Calu3 (cell line): ENCODE results near the gene SHMT2. TPM values are rescaled to one million over a fixed set of nuclear protein-coding genes. Genes with fewer than 3 reads are reported as not detected.

Source experiments
- BruUV-seq: library from RNA; stranded (reverse); fragments of 400-500 nt; replicated peaks from 2 replicates; lab custom pipeline; 2021; lab: Mats Ljungman, UMichigan
- CTCF ChIA-PET: fragments of 300-600 bp; sonication (Branson Sonifier 250); formaldehyde crosslinking; loops from one replicate; lab custom pipeline; 2022; ENCODE audit warnings: antibody characterized with exemption; lab: Charles Lee
- DNase-seq: peaks from one replicate; pipeline ENCODE4 v3.0.0; 2022
- H3K27ac Mint-ChIP-seq: one replicate; pipeline ENCODE4 v1.8.0; 2022; ENCODE audit warnings: mixed read lengths; ENCODE audit not compliant: unreplicated experiment
- H3K27me3 Mint-ChIP-seq: one replicate; pipeline ENCODE4 v1.8.0; 2022; ENCODE audit warnings: mixed read lengths; ENCODE audit not compliant: unreplicated experiment
- H3K36me3 Mint-ChIP-seq: one replicate; pipeline ENCODE4 v1.8.0; 2022; ENCODE audit warnings: mild to moderate bottlenecking, moderate library complexity, mixed read lengths; ENCODE audit not compliant: insufficient read depth, unreplicated experiment
- H3K4me1 Mint-ChIP-seq: one replicate; pipeline ENCODE4 v1.8.0; 2022; ENCODE audit warnings: mild to moderate bottlenecking, low read depth, mixed read lengths; ENCODE audit not compliant: unreplicated experiment
- H3K4me3 Mint-ChIP-seq: one replicate; pipeline ENCODE4 v1.8.0; 2022; ENCODE audit warnings: mild to moderate bottlenecking, low read depth, moderate library complexity, mixed read lengths; ENCODE audit not compliant: unreplicated experiment
- H3K9me3 Mint-ChIP-seq: one replicate; pipeline ENCODE4 v1.8.0; 2022; ENCODE audit warnings: low read depth, mixed read lengths; ENCODE audit not compliant: unreplicated experiment
- intact Hi-C: fragments of 100-400 bp; cut with micrococcal nuclease; formaldehyde crosslinking; loops from one replicate; pipeline ENCODE4 v1.10.0; 2022; ENCODE audit not compliant: unreplicated experiment
- total RNA-seq: library from RNA; stranded (reverse); gene quantifications from 2 replicates; pipeline ENCODE4 v1.2.3, GENCODE V29; 2022
- TF ChIP-seq, protein P1 (sequence below): fragments of 200-600 bp; IDR thresholded peaks from one replicate; pipeline ENCODE4 v1.8.0; 2022; ENCODE audit warnings: antibody characterized with exemption; ENCODE audit not compliant: unreplicated experiment

The SHMT2 gene
- total RNA-seq, 1 experiment from 2014 or later: 243 TPM

DNA sequence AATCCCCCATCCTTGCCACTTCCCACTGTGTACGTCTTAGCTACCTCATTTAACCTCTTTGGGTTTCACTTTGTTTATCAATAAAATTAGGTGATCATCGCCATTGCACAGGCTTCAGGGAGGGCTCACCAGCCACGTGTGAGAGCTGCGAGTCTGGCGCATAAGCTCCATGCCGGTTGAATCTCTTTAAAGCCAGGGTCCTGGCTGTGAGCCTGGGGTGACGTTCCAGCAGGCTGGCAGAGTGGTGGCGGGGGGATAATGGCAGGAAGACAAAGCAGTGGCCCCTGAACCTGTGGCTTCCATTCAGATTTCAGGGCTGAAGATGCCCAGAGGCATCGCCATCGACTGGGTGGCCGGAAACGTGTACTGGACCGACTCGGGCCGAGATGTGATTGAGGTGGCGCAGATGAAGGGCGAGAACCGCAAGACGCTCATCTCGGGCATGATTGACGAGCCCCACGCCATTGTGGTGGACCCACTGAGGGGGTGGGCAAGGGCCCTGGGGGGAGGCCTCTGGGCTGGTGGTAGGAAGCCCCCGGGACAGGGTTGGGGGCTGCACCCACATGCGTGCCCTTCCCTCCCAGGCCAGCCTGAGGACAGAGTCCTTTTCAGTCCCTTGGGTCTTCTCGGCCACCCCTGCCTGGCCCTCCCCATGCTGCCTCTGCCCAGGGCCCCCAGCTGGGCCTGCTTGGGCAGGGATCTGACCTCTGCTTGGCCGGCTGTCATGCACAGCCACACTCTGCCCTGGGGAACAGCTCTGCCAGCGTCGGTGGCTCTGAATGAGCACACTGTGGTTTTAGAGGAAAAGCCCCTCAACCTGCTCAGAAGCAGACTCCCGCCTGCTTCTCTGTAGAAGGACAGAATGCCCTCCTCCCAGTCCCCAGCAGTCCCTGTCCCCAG is 21.5 kb upstream of the SHMT2 start:
- Mint-ChIP-seq H3K9me3 (no peaks in the 10 kb centered on the region), H3K36me3 (no peaks in the 10 kb centered on the region), H3K4me1 (no peaks in the 10 kb centered on the region), H3K27me3 (no peaks in the 10 kb centered on the region), H3K4me3 (no peak overlapping the region), H3K27ac (no peak overlapping the region)
- CTCF ChIA-PET: no interaction called here
- intact Hi-C loops: no loop called here
- BruUV-seq: no TSS peak
- no peak for DNase-seq
- TF ChIP-seq, protein P1, sequence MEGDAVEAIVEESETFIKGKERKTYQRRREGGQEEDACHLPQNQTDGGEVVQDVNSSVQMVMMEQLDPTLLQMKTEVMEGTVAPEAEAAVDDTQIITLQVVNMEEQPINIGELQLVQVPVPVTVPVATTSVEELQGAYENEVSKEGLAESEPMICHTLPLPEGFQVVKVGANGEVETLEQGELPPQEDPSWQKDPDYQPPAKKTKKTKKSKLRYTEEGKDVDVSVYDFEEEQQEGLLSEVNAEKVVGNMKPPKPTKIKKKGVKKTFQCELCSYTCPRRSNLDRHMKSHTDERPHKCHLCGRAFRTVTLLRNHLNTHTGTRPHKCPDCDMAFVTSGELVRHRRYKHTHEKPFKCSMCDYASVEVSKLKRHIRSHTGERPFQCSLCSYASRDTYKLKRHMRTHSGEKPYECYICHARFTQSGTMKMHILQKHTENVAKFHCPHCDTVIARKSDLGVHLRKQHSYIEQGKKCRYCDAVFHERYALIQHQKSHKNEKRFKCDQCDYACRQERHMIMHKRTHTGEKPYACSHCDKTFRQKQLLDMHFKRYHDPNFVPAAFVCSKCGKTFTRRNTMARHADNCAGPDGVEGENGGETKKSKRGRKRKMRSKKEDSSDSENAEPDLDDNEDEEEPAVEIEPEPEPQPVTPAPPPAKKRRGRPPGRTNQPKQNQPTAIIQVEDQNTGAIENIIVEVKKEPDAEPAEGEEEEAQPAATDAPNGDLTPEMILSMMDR: no peak

DNA sequence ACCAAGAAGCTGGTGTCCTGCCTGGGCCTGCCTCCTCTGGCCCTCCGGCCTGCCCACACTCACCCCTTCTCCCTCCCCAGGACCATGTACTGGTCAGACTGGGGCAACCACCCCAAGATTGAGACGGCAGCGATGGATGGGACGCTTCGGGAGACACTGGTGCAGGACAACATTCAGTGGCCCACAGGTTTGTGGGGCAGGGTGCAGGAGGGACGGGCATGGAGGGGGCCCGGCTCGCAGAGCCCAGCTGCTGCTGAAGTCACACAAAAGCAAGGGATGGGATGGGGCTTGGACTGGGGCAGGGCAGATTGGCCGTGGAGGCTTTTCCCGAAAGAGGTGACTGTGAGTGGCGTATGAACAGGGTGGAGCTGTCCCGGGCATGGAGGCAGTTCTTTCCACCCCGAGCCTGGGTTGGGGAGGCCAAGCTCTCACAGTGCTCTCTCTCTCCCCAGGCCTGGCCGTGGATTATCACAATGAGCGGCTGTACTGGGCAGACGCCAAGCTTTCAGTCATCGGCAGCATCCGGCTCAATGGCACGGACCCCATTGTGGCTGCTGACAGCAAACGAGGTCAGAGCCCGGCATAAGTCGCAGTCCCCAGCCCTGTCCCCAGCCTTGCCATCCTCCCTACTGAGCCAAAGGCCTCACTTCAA is 20.8 kb upstream of the SHMT2 start:
- TF ChIP-seq, protein P1: no peak
- DNase-seq: no peak
- Mint-ChIP-seq H3K4me1 (peaks cover 7% of the 10 kb centered on the region), H3K27me3 (no peaks in the 10 kb centered on the region), H3K36me3 (no peaks in the 10 kb centered on the region), H3K27ac (no peak overlapping the region), H3K9me3 (no peaks in the 10 kb centered on the region), H3K4me3 (no peak overlapping the region)
- BruUV-seq: no TSS peak
- intact Hi-C loops: no loop called here
- CTCF ChIA-PET: no interaction called here

DNA sequence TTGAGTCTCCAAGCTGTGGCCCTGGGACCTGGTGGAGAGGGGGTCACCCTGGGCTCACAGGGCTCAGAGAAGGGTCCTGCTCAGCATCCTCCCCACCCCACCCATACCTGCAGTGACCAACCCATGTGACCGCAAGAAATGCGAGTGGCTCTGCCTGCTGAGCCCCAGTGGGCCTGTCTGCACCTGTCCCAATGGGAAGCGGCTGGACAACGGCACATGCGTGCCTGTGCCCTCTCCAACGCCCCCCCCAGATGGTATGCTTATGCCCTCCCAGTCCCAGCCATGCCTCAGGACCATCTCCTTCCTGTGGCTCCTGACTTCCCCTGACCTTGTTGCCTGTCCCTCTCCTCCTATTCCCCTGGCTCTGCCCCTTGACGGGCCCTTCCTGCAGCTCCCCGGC is 19.6 kb upstream of the SHMT2 start:
- no peak for DNase-seq
- BruUV-seq: no TSS peak
- CTCF ChIA-PET: no interaction called here
- TF ChIP-seq, protein P1: no peak
- H3K9me3 Mint-ChIP-seq: no peaks in the 10 kb centered on the region
- H3K4me1 Mint-ChIP-seq: peaks cover 19% of the 10 kb centered on the region
- H3K36me3 Mint-ChIP-seq: no peaks in the 10 kb centered on the region
- intact Hi-C loops: loop anchor here (5.0 kb wide), 1 partner anchor 247 kb away; the partner anchor contains the start of genes GLI1 and INHBE
- H3K27ac Mint-ChIP-seq: no peak overlapping the region
- H3K27me3 Mint-ChIP-seq: peaks cover 9% of the 10 kb centered on the region
- H3K4me3 Mint-ChIP-seq: no peak overlapping the region

DNA sequence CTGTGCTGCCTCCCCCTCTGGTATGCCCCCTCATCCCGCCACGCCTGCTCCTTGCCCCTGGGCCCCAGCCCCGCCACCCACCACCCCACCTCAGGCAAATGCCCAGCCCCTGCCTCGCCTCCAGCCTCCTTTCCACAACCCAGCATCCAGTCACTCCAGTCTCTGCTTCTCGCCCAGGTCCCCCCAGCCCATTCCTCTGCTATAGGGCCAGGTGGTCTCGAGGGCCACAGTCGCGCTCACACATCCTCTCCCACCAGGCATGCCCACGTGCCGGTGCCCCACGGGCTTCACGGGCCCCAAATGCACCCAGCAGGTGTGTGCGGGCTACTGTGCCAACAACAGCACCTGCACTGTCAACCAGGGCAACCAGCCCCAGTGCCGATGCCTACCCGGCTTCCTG is 19.1 kb upstream of the SHMT2 start:
- CTCF ChIA-PET: no interaction called here
- H3K36me3 Mint-ChIP-seq: no peaks in the 10 kb centered on the region
- peaks cover 24% of the 10 kb centered on the region for H3K4me1 Mint-ChIP-seq
- peaks cover 14% of the 10 kb centered on the region for H3K27me3 Mint-ChIP-seq
- no peak for DNase-seq
- no TSS peak for BruUV-seq
- H3K9me3 Mint-ChIP-seq: no peaks in the 10 kb centered on the region
- intact Hi-C loops: loop anchor here (5.0 kb wide), 1 partner anchor 247 kb away; the partner anchor contains the start of genes GLI1 and INHBE
- TF ChIP-seq, protein P1: no peak
- no peak overlapping the region for H3K27ac Mint-ChIP-seq
- H3K4me3 Mint-ChIP-seq: no peak overlapping the region
